Smooth muscle cell (in vitro differentiated cells): ENCODE measurements around the gene SPATA13. TPM values are rescaled to one million over a fixed set of nuclear protein-coding genes. Genes with fewer than 3 reads are reported as not detected.

ENCODE experiments used
- DNase-seq: peaks from one replicate; lab custom pipeline; 2025; ENCODE audit not compliant: unreplicated experiment; lab: John Stamatoyannopoulos, UW
- H2AFZ ChIP-seq: fragments of 200-600 bp; sonication (generic); 2 replicates; pipeline ENCODE4 v1.6.0; 2016; ENCODE audit warnings: antibody characterized with exemption, low read depth, mild to moderate bottlenecking
- H3F3A ChIP-seq: fragments of 200-600 bp; sonication (generic); 2 replicates; pipeline ENCODE4 v1.6.0; 2017; ENCODE audit warnings: antibody characterized with exemption, low read depth
- H3K27ac ChIP-seq: fragments of 200-600 bp; sonication (generic); 2 replicates; pipeline ENCODE4 v1.5.1; 2016; ENCODE audit warnings: low read depth, mild to moderate bottlenecking
- H3K27me3 ChIP-seq: fragments of 200-600 bp; sonication (generic); 2 replicates; pipeline ENCODE4 v1.6.1; 2016; ENCODE audit warnings: low read depth, mild to moderate bottlenecking
- H3K36me3 ChIP-seq: fragments of 200-600 bp; sonication (generic); 2 replicates; pipeline ENCODE4 v1.5.1; 2016; ENCODE audit warnings: low read depth
- H3K4me1 ChIP-seq: fragments of 200-600 bp; sonication (generic); 2 replicates; pipeline ENCODE4 v1.5.1; 2016; ENCODE audit warnings: low read depth
- H3K4me2 ChIP-seq: fragments of 200-600 bp; sonication (generic); 2 replicates; pipeline ENCODE4 v1.6.0; 2016; ENCODE audit warnings: mild to moderate bottlenecking
- H3K4me3 ChIP-seq: fragments of 200-600 bp; sonication (generic); 2 replicates; pipeline ENCODE4 v1.5.1; 2016; ENCODE audit warnings: mild to moderate bottlenecking
- H3K79me2 ChIP-seq: fragments of 200-600 bp; sonication (generic); 2 replicates; pipeline ENCODE4 v1.6.0; 2016; ENCODE audit warnings: low read depth, mild to moderate bottlenecking
- H3K9ac ChIP-seq: fragments of 200-600 bp; sonication (generic); 2 replicates; pipeline ENCODE4 v1.6.0; 2016; ENCODE audit warnings: low read depth
- H3K9me3 ChIP-seq: fragments of 200-600 bp; sonication (generic); replicated peaks from 2 replicates; pipeline ENCODE4 v1.5.1; 2016; ENCODE audit warnings: low read depth
- H4K20me1 ChIP-seq: fragments of 200-600 bp; sonication (generic); 2 replicates; pipeline ENCODE4 v1.6.0; 2016; ENCODE audit warnings: low read depth
- WGBS: methylation state at CpG from one replicate; pipeline ENCODE4 v1.1.7; 2016; ENCODE audit warnings: low lambda C conversion rate; 5-methylcytosine and 5-hydroxymethylcytosine counted together
- polyA plus RNA-seq: library from polyadenylated mRNA; unstranded; fragments of >200 nt; fragmentation: Nextera tagmentation; extraction: Ambion mirVana; gene quantifications from 2 replicates; pipeline ENCODE4 v1.2.1, GENCODE V29; 2016
- total RNA-seq: library from RNA; depleted of rRNA; stranded (reverse); fragments of >200 nt; gene quantifications from 2 replicates; pipeline ENCODE4 v1.2.3, GENCODE V29; 2014
- TF ChIP-seq, protein P1 (sequence below): fragments of 200-600 bp; sonication (generic); IDR thresholded peaks from 2 replicates; pipeline ENCODE4 v1.5.1; 2017; ENCODE audit warnings: borderline replicate concordance, mild to moderate bottlenecking, antibody characterized with exemption; ENCODE audit not compliant: insufficient read depth, poor library complexity, severe bottlenecking

The SPATA13 gene
- total and polyA plus RNA-seq, 2 experiments from 2014 or later: 7.1 to 16.6 TPM

GRCh38 chr13:24133021-24133795, 27.3 kb upstream of the SPATA13 start:
- H3K4me1 ChIP-seq: peaks cover 3% of the 10 kb centered on the region
- no peak for DNase-seq
- no peak overlapping the region for H3K9ac ChIP-seq
- peaks cover 6% of the 10 kb centered on the region for H3F3A ChIP-seq
- H2AFZ ChIP-seq: no peak overlapping the region
- no peak overlapping the region for H3K4me3 ChIP-seq
- WGBS: 86% methylated on average over 7 of the region's 7 CpGs
- H3K9me3 ChIP-seq: no peaks in the 10 kb centered on the region
- no peaks in the 10 kb centered on the region for H4K20me1 ChIP-seq
- H3K36me3 ChIP-seq: no peaks in the 10 kb centered on the region
- no peak overlapping the region for H3K27ac ChIP-seq
- H3K79me2 ChIP-seq: no peaks in the 10 kb centered on the region
- no peak overlapping the region for H3K4me2 ChIP-seq
- H3K27me3 ChIP-seq: no peaks in the 10 kb centered on the region
- TF ChIP-seq, protein P1, sequence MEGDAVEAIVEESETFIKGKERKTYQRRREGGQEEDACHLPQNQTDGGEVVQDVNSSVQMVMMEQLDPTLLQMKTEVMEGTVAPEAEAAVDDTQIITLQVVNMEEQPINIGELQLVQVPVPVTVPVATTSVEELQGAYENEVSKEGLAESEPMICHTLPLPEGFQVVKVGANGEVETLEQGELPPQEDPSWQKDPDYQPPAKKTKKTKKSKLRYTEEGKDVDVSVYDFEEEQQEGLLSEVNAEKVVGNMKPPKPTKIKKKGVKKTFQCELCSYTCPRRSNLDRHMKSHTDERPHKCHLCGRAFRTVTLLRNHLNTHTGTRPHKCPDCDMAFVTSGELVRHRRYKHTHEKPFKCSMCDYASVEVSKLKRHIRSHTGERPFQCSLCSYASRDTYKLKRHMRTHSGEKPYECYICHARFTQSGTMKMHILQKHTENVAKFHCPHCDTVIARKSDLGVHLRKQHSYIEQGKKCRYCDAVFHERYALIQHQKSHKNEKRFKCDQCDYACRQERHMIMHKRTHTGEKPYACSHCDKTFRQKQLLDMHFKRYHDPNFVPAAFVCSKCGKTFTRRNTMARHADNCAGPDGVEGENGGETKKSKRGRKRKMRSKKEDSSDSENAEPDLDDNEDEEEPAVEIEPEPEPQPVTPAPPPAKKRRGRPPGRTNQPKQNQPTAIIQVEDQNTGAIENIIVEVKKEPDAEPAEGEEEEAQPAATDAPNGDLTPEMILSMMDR: no peak

DNA sequence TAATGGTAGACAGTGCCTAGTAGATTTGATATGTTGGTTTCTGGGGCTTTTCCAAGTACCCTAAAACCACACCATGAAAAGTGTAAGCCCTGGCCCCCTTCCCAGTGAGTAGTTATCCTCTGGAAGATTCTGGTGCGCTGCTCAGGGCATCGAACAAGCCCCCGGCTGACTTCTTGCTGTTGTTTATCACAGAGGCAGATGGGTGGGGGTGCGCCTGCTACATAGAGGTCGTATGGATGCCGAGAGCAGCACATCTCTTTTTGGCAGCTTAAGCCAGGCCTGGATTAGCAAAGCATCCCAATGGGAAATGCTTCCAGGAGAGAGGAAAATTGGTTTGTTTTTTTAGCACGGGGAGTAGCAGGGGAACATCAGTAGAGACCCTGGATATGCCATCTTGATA, 26.3 kb upstream of the SPATA13 start:
- Histone ChIP-seq H3K9ac (no peak overlapping the region), H4K20me1 (no peaks in the 10 kb centered on the region), H2AFZ (no peak overlapping the region), H3F3A (peaks cover 6% of the 10 kb centered on the region), H3K79me2 (no peaks in the 10 kb centered on the region), H3K9me3 (no peaks in the 10 kb centered on the region), H3K4me3 (no peak overlapping the region), H3K4me1 (peaks cover 3% of the 10 kb centered on the region), H3K27me3 (no peaks in the 10 kb centered on the region), H3K27ac (no peak overlapping the region), H3K4me2 (no peak overlapping the region), H3K36me3 (no peaks in the 10 kb centered on the region)
- no peak for DNase-seq
- TF ChIP-seq, protein P1: no peak
- WGBS: 50% methylated on average over 7 of the region's 7 CpGs

DNA sequence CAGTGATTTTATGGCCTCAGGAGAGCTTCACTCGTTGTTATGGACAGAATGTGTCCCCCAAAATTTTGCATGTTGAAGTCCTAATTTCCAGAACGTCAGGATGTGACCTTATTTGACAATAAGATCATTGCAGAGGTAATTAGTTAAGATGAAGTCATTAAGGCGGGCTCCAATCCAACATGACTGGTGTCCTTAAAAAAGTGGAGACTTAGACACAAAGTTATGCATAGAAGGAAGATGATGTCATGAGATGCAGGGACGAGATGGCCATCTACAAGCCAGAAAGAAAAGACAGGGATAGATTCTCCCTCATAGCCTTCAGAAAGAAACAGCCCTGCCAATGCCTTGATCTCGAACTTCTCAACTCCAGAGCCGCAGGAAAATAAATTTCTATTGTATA, 25.8 kb upstream of the SPATA13 start:
- Histone ChIP-seq H3K9me3 (no peaks in the 10 kb centered on the region), H3K9ac (no peak overlapping the region), H3K4me3 (no peak overlapping the region), H3K36me3 (no peaks in the 10 kb centered on the region), H3K4me1 (peaks cover 3% of the 10 kb centered on the region), H3K79me2 (no peaks in the 10 kb centered on the region), H3K27ac (no peak overlapping the region), H4K20me1 (no peaks in the 10 kb centered on the region), H3K27me3 (no peaks in the 10 kb centered on the region), H2AFZ (no peak overlapping the region), H3K4me2 (peak overlapping the region; percentile 1), H3F3A (peaks cover 1% of the 10 kb centered on the region)
- TF ChIP-seq, protein P1: no peak
- DNase-seq: no peak
- 72% methylated on average over 6 of the region's 6 CpGs for WGBS
